HG03457 (cell line): ENCODE data around the gene TPM1.

Source experiments
- ATAC-seq: cut with Tn5 transposase; IDR thresholded peaks from one replicate; pipeline ENCODE4 v1.9.1; 2021; ENCODE audit warnings: moderate number of reproducible peaks; ENCODE audit not compliant: unreplicated experiment

TPM1 gene

DNA sequence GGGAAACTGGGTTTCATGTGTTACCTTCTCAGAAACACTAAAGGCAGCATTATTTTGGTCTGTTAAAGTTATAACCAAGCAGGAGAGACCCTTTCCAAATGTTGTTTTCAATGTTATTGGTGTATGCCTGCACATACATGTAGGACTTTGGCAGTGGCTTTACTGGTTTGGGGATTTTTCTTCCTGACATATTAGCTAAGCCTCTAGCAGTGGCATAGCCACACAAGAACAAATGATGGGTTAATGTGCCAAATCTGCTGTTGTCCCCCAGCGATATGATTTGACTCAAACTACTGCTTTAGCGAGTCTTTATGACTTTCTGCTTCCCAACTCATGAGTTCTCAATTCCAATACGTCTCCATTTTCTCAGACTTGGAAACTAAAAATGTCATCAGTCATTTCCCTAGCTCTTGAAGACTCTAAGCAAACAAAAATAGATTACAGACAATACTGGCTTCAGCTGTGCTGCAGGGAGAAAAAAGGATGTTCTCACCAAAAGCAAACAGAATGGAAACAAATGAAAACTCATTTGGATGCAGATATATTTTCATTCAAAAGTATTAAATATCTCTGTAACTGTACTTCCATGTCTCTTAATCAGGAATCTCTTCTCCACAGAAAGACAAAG is 29.6 kb downstream of the TPM1 start:
- ATAC-seq, result no peak

GRCh38 chr15:63072809-63073277 is 30.3 kb downstream of the TPM1 start:
- ATAC-seq, result no peak

DNA sequence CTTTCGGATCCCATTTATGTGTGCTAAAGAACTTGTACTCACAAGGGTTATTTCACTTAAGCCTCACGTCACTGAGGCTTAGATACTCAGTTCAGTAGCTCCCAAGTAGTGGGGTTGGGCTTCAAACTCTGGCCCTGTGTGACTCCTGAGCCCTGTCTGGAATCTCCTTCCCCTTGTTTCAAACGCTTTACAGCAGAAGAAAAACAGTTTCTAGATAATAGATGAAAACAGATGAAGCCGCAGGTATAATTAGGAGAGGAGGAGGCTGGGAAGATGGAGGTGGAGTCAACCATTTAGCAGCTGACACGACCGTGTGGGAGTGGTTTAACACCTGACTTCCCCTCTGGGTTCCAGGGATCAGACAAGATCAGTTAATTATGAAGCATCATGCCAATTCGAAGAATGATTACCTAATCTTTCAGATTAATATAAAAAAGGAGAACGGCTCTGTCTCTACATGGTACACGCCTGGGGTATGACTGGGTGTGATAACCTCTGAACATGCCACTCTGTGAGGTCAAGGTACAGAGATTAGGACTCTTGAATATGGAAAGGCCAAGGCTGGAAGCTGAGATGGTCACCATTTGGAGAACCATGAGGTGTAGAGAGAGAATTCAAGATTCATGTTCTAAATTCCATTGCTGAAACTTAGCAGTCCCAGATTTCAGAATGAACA is 31.1 kb downstream of the TPM1 start:
- ATAC-seq, result no peak

DNA sequence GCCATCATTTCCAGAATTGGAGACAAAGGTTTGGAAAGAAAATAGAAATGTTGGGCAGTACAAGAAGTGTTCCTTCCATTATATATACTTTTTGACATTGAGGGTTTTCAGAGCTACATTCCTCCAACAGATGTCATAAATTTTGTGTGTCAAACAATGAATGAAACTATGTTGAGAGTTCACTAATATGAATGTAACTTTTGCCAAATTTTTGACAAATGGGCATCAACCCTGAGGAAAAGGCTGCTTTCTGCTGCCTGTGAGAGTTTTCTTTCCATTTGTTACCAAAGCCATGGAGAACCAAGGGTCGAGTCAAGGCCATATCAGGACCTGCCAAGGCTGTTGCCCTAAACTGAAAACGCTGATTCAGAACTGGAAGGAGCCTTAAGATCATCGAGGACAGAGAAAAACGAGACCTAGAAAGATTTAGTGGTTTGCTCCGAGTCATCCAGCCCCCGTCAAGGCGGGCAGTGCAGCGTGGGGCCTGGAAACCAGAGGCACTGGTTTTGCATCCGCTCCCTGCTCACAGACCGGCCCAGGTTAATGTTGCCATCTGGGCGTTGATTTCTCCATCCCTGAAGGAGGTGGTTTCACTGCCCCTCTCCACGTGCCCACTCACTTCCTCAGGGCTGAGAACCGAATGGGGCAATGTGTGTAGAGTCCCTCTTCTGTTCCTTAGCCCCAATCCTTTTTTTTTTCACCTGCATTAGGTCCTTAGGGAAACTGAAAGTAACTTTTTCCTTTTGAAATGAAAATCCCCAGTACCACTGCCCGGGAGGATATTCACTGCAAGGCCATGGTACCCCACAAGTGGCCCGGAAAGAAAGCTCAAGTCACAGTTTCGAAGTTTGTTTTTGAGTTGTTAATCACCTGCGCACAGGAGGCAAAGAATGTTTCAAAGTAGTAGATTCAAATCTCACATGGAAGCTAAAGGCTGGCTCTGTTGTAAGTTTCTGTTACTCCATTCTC is 32.8 kb downstream of the TPM1 start:
- ATAC-seq, result no peak

DNA sequence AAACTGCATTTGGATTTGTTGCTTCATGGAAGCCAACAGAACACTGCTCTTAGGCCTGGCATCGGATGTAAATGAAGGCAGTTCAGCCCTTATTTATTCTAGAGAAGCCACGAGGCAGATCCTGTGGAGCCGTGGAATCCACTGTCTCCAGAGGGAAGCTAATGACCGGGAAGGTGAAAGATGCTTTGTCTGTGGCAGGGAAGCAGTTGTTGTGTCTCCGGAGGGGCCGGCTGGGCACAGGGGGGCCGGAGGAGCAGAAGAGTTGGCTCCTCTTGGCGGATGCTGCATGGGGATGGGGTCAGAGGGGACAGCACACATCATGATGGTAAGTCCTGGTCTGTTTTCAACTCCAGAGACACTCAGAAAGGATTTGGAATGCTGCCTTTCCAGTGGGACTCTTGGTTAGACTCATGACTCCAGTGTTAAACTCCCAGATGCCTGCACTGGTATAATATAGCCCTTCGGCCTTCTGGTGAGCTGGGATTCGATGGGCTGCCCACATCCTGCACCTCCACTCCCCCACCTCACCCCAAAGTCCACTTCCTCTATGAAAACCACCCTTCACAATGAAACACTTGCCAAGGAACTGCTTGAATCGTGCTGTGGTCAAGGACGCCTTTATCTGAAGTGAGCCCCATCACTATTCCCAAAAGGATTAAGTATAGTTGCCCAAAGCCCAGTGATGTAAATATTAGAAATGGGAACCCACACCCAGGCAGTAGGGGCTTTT is 33.6 kb downstream of the TPM1 start:
- ATAC-seq, result no peak

DNA sequence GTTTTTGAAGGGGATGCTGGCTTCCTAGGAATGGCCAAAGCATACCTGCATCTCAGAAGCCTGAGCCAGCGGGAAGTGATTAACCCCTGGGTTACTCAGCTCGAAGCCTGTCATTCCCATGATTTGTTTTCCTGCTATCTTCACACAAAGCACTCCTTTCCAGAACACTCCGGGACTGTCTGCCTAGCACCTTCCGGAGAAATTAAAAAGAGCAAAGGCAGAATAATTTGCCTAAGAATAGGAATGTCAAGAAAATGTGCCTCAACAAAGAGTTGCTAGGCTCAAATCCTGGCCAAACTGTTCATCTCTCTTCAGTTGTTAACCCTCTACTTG is 34.1 kb downstream of the TPM1 start:
- ATAC-seq, result no peak

DNA sequence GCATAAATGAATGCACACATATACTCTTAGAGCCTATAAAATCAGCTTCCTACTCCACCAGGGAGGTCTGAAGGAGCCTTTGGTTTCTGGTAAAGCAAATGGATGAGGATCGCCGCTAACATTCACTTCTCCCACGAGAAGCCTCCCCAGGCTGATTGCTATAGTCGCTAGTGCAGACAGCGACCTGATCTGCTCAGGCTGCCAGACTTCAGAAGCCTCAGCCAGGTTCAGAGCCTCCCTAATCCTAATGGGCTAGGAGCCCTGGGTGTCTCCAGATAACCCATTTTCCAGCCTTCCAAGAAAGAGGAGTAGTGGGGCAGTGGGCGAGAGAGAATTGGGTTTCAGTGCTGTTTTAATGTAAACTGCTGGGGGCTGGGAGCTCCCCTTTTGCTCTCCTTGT is 35.4 kb downstream of the TPM1 start:
- no peak for ATAC-seq

DNA sequence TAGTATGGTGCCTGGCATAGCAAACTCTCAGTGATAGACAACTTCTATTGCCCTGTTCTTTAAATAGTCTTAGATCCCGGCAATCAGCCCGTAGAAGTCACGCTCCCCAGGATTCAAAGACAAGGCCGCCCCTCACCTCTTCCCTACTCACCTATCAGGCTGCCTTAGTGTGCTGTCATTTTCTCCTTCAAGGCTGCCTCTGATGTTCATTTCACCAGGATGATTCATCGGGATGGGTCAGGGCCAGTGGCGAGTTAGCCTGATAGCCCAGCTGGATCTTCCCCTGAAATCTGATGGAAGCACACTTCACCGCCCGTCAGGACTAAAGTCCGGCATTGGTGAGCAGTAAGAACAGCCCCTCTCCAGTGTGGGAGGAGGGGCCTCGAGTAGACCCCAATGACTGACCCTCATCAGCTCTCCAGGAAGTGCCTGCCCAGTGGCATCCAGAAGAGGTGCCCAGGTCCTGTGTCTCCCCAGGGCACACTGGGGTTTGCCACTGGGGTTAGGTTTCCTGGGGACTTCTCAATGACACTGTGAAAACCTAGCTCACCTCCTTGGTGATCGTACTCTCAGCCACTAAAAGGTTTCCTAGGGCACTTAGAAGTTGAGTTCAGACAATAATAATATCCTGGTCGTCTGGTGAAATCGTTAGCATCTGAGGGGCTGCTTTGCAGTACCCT is 37.5 kb downstream of the TPM1 start:
- no peak for ATAC-seq

GRCh38 chr15:63080634-63081250 is 38.2 kb downstream of the TPM1 start:
- no peak for ATAC-seq

GRCh38 chr15:63082366-63082765 is 39.8 kb downstream of the TPM1 start:
- no peak for ATAC-seq

DNA sequence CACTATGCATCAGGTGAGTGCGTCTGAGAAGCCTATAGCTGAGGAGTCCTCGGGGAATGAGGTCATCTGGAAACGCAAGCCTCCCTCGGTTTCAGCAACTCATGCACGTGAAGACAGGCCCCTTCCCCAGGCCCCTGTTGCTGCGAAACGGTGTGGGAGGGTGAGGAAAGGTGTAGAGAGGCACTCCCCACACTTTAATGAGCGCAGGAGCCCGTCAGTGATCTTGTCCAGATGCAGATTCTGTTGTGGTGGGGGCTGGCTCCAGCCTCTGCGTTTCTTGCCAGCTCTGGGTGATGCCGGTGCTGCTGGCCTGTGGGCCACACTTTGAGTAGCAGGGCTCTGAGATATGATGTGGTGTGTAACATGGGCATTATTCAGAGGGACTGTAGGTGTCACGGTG is 40.5 kb downstream of the TPM1 start:
- ATAC-seq, result no peak

GRCh38 chr15:63083541-63083940 is 41.0 kb downstream of the TPM1 start:
- no peak for ATAC-seq

DNA sequence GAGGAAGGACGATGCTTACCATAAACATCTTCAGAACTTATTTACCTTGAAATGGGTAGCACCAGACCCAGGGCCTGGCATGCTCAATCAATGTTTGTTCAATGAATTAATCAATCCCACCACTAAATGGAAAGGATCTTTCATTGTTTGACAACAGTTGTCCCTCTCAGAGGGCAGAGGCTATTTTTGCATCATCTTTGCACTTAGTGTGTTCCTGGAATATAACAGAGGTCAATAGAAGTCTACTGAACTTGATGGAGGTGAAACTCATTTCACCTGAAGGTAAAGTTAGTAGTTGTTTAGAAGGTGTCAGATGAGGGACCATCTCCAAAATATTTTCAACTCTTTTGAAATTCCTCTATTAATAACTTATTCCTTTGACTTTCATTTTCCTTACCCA is 42.3 kb downstream of the TPM1 start:
- ATAC-seq, result no peak

DNA sequence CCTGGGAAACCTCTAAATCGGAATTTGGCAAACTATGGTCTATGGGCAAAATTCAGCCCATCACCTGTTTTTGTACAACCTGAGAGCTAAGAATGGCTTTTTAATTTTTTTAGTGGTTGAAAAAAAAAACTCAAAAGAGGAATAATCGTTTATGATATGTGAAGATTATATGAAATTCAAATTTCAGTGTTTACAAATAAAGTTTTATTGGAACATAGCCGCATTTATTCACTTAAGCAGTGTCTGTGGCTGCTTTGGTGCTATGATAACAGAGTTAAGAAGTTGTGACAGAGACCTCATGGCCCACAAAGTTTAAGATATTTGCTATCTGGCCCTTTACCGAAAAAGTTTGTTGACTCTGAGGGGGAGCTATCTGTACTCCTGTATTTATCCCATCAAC is 42.7 kb downstream of the TPM1 start:
- no peak for ATAC-seq

DNA sequence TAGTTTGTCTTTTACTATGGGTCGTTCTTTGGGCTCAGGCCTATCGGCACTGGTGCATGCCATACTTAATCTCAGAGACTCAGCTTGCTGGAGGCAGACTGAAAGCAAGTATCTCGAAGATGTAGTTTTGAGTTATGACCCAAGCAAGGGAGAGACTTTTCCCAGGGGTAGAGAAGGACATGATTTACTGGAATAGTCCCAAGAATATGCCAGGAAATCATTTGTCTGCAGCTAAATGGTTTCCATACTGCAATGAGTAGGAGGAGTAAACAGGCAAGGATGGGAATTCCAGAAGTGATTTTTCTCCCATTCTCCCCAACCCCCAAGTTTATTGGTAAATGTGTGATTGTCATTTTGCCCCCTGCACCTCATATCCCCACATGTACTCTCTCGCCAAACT is 43.7 kb downstream of the TPM1 start:
- no peak for ATAC-seq

GRCh38 chr15:63086947-63087346 is 44.4 kb downstream of the TPM1 start:
- ATAC-seq, result no peak

GRCh38 chr15:63088533-63089245 is 46.1 kb downstream of the TPM1 start:
- no peak for ATAC-seq

DNA sequence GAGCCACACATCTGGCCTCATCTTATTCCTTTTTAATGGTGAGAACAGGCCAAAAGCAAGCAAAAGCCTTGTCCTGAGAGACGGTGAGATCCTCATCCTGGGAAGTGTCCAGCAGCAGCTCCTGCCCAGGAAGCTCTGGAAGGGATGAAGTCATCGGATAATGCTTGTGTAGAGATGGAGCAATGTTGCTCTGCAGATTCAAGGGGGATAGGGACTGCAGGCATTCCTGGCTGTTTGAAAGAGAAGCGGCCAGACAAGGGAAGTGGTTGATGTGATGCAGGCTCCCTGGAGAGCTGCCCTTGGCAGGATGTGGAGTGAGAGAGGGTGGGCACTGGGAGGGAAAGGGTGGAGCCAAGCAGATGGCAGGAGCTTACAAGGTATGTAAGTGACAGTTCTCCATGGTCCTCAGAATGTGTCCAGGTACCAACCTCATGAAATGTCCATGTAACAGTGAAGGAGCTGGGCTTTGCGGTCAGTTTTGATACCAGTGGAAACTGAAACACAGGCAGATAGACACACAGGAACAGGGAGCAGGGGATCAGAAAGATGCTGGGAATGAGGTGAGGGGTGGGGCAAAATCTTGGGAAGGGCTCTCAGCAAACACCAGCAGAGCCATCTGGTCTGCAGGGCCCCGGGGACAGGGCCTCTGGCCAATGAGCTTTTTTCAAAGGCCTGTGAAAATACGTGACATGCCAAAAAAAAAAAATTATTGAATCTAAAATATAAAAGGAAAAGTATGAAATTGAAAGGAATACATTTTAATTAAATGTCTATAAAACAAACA is 46.9 kb downstream of the TPM1 start:
- no peak for ATAC-seq

DNA sequence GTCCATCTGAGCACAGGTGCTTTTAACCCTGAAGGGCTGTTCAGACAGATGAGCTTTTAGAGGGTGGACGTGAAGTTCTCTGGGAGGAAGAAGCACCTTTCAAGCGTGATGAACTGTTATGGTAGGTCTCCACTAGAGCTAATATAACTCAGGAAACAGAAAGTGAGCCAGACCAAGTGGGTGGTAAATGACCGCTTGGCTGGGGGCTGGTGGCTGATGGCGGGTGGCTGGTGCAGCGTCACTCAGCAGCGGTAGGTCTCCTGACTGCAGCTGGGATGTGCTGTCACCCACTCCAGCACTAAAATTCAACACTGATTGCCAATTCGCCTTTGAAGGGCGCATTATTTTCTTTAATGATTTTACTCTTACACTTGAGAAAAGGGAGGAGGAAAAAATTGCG is 47.9 kb downstream of the TPM1 start:
- no peak for ATAC-seq
